ENCODE results near the gene NRP1.

- TF ChIP-seq, protein P1, sequence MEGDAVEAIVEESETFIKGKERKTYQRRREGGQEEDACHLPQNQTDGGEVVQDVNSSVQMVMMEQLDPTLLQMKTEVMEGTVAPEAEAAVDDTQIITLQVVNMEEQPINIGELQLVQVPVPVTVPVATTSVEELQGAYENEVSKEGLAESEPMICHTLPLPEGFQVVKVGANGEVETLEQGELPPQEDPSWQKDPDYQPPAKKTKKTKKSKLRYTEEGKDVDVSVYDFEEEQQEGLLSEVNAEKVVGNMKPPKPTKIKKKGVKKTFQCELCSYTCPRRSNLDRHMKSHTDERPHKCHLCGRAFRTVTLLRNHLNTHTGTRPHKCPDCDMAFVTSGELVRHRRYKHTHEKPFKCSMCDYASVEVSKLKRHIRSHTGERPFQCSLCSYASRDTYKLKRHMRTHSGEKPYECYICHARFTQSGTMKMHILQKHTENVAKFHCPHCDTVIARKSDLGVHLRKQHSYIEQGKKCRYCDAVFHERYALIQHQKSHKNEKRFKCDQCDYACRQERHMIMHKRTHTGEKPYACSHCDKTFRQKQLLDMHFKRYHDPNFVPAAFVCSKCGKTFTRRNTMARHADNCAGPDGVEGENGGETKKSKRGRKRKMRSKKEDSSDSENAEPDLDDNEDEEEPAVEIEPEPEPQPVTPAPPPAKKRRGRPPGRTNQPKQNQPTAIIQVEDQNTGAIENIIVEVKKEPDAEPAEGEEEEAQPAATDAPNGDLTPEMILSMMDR (IDR thresholded peaks at IDR 0.05; ENCODE audit: low read depth, low read length, missing input control), result no peak
- no peak for TF ChIP-seq SP1 (IDR thresholded peaks at IDR 0.05)
- TF ChIP-seq FOXA1 (IDR thresholded peaks at IDR 0.05), result no peak
- no peak for TF ChIP-seq RXRA (IDR thresholded peaks at IDR 0.05)
These were observed 71.0 kb downstream of the NRP1 start for GRCh38 chr10:33263453-33263852.
